MM.1S (cell line): ENCODE data around the gene DNAH8.

Experiments used
- CTCF ChIP-seq: fragments of 300-600 bp; sonication (generic); IDR thresholded peaks from 2 replicates; pipeline ENCODE4 v1.5.1; 2016; ENCODE audit warnings: antibody characterized with exemption, low read length, mixed read lengths
- EZH2 ChIP-seq: fragments of 300-600 bp; sonication (generic); optimal IDR thresholded peaks from 2 replicates; pipeline ENCODE3; 2017; ENCODE audit warnings: low read depth, mild to moderate bottlenecking, antibody characterized with exemption, low read length, mixed read lengths
- EZH2phosphoT487 ChIP-seq: fragments of 300-600 bp; sonication (generic); IDR thresholded peaks from 2 replicates; pipeline ENCODE4 v1.6.1; 2018; ENCODE audit warnings: antibody characterized with exemption, low read length

- TF ChIP-seq CTCF (no peak), EZH2 (no peak), EZH2phosphoT487 (no peak)
Observed at GRCh38 chr6:38845931-38846330, 130.8 kb downstream of the DNAH8 start.
